Erythroblast (primary cell): ENCODE results near the gene RSPH6A.

Experiments
- DNase-seq, 2 experiments: peaks; one replicate each; lab custom pipeline; 2025; lab: John Stamatoyannopoulos, UW
- GATA1 ChIP-seq: IDR thresholded peaks from 2 replicates; pipeline ENCODE4 v1.6.1; 2011; ENCODE audit warnings: low read depth, mild to moderate bottlenecking, control low read depth, low read length, moderate library complexity
- POLR2A ChIP-seq: IDR thresholded peaks from 2 replicates; pipeline ENCODE4 v1.6.1; 2011; ENCODE audit warnings: mild to moderate bottlenecking, low read length

The RSPH6A gene

DNA sequence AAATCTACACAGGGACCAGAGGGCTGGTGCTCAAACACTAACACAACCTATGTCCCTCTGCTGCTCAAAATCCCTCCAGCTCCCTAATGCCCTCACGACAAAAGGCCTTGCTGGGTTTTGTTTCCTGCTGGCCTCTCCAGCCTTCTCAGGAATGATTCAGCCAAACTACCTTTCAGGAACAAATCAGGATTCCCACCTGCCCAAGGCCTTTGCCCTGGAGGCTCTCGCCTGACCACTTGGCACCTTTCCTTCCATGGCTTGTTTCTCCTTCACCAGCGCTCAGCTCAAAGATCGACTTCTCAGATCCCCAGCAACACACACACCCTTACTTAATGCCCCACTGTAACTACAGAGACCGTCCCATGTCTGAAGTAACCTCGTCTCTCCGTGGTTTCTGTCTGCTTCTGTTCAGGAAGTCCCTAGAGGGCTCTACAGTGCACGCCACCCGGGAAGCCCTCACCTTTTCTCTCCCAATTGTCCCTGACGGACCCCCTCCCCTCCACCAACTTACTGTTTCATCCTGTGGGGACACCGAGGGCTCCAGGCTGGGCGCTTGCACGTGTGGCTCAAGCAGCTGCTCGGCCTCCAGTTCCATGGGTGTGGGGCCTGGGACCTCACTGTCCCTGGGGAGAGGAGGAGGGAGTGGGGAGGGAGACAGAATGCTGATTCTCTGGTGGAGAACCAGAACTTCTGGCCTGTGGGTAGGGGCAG lies 42.8 kb downstream of the RSPH6A start:
- DNase-seq: no peak
- no peak for TF ChIP-seq GATA1
- no peak for TF ChIP-seq POLR2A

DNA sequence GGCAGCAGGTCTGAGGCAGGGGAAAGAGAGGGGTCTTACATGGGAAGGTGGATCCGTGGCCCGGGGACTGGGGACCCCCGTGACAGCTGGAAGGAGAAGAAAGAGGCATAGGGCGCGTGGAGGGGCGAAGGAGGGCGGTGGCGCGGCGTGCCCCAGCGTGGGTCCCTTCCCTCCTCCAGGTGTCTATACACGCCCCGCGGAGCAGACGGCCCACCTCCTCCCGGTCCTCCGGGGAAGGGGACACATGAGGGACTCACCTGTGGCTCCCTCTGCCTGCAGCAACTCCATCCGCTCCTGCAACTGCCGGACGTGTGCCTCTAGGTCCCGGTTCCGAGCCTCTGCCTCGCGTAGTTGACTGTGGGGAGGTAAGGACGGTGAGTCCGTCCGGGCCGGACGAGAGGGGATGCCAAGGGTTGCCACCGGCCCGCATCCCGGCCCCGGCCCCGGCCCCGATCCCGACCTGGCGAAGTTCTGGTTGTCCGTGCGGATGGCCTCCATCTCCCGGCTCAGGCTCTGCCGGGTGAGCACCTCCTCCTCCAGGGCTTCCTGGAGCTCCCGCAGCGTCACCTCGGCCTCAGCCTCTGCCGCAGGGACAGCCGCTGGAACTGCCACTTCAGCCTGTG lies 43.7 kb downstream of the RSPH6A start:
- no peak for DNase-seq
- TF ChIP-seq POLR2A (no peak), GATA1 (no peak)

DNA sequence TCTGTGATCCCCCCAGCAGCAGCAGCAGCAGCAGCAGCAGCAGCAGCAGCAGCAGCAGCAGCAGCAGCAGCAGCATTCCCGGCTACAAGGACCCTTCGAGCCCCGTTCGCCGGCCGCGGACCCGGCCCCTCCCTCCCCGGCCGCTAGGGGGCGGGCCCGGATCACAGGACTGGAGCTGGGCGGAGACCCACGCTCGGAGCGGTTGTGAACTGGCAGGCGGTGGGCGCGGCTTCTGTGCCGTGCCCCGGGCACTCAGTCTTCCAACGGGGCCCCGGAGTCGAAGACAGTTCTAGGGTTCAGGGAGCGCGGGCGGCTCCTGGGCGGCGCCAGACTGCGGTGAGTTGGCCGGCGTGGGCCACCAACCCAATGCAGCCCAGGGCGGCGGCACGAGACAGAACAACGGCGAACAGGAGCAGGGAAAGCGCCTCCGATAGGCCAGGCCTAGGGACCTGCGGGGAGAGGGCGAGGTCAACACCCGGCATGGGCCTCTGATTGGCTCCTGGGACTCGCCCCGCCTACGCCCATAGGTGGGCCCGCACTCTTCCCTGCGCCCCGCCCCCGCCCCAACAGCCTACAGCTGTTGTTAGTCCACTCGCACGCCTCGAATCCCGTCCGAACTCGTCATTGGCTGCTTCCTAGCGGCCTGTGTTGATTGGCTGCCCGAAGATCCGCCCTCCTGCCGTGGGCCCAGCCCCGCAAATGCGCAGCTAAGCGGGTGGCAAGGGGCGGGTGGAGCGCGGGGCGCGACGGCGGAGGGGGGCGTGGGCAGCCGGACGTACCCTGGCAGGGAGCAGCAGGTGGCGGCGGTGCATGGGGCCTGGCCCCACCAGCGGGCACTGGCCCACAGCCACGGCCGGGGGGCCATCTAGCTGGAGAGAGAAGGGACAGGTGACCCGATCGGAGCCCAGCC lies 44.7 kb downstream of the RSPH6A start:
- TF ChIP-seq GATA1: no peak
- peak; percentile 63 for TF ChIP-seq POLR2A
- peak; percentile 97 to 98 for DNase-seq

DNA sequence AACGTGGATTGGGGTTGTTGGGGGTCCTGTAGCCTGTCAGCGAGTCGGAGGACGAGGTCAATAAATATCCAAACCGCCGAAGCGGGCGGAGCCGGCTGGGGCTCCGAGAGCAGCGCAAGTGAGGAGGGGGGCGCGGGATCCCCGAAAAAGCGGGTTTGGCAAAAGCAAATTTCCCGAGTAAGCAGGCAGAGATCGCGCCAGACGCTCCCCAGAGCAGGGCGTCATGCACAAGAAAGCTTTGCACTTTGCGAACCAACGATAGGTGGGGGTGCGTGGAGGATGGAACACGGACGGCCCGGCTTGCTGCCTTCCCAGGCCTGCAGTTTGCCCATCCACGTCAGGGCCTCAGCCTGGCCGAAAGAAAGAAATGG lies 45.3 kb downstream of the RSPH6A start:
- TF ChIP-seq POLR2A: no peak
- no peak for TF ChIP-seq GATA1
- DNase-seq: peak; percentile 81 to 84

DNA sequence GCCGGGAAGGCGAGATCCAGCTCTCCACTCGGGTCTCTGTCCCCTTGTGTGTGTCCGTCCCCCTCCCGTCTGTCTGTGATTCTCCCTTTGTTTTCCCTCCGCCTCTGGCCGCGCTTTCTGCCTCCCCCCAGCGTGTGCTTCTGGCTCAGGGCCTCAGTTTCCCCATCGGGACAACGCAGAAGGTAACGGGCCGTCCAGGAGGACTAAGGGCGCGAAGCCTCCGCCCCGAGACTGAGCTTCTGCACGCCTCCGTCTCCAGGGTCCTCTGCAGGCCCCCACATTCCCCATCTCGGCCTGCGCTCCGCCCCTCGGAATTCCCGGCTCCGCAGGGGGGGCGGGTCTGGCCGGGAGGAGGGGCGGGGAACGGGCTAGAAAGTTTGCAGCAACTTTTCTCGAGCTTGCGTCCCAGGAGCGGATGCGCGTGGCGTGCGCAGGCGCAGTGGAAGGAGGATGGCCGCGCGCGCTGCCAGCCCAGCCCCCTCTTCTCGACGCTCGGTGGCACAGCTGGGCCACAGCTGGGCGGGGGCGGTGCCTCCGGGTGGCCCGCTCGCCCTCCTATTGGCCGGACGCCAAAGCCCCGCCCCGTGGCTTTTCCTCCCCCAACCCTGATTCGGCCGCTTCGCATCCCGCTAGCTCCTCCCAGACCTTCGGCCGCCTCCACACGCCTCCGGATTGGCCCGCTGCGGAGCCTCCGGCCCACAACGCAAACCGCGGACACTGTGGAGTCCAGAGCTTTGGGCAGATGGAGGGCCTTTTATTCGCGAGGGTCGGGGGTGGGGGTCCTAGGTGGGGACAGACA lies 45.9 kb downstream of the RSPH6A start, which contains the start of gene SIX5:
Gene SIX5 (minus strand): TSS at position 269 of the 799 bp plus-strand sequence. CDS start 408 bp downstream, outside the sequence.
- DNase-seq: peak; percentile 98 to 99
- TF ChIP-seq POLR2A (peak; percentile 42), GATA1 (no peak)

DNA sequence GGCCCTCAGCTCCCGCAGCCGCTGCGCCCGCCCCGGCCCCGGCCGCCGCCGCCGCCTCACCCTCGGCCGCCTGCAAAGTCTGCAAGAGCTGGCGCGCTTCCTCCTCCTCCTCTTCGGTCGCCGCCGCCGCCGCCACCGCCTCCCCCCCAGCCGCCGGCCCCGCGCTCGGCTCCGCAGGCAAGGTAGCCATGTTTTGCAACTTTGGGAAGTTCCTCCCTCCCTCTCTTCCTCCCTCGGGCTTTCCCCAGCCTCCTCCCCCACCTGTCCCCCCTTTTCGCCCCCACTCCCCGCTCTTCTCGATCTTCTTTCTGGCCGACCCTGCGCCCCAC lies 46.5 kb downstream of the RSPH6A start:
- TF ChIP-seq POLR2A: no peak
- TF ChIP-seq GATA1: no peak
- peak; percentile 70 to 72 for DNase-seq

DNA sequence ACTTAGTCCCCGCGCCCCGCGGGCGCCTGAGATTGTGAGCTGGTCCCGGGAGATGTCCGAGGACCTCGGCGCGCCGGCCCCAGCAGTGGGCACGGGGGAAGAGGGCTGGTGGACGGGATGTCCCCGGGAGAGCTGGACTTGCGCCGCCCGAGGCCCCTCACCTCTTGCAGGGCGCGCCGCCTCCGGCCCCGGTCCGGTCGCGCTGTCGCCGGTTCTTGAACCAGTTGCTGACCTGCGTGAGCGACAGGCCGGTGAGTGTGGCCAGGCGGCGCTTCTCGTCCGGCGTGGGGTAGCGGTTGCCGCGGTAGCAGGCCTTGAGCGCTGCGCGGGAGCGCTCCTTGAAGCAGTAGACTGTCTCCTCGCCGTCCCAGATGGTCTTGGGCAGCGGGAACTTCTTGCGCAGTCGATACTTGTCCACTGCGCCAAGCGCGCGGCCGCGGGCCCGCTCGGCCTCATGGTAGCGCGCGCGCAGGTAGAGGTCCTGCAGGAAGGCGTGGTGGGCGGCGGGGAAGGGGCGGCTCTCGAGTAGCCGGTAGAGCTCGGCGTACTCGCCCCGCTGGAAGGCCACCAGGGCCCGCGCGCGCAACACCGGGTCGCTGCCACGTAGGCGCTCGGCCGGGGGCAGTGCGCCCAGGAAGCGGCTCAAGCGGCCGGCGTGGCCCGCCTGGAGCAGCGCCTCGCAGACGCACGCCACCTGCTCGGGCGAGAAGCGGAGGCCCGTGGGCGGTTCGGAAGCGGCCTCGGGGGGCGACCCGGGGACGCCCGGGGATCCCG lies 47.0 kb downstream of the RSPH6A start:
- DNase-seq: peak; percentile 66 to 70

DNA sequence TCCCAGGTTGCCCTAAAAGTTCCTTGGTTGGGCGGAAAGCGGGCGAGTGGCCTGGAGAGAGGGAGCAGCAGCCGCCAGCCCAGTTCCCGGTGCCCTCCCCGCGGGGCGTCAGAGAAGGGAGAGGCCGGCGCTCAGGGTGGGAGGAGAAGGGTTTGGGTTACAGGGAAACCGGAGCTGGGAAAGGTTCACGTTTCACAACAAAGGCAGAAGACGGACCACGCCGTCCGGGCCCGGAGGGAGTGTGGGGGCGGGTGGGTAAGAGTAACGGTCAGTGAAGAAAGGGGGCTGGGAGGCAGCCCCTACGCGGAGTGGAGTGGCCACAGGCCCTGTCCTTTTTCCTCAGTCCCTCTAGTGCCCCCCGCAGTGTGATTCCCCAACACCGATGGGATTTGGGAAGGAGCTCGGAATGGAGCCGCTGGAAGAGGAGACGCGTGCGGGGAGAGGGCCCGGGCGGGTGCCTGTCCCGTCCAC lies 47.7 kb downstream of the RSPH6A start:
- no peak for TF ChIP-seq GATA1
- no peak for TF ChIP-seq POLR2A
- no peak for DNase-seq

More for the DNA sequence above, 47.0 kb downstream of the RSPH6A start:
- TF ChIP-seq GATA1 (no peak), POLR2A (no peak)

DNA sequence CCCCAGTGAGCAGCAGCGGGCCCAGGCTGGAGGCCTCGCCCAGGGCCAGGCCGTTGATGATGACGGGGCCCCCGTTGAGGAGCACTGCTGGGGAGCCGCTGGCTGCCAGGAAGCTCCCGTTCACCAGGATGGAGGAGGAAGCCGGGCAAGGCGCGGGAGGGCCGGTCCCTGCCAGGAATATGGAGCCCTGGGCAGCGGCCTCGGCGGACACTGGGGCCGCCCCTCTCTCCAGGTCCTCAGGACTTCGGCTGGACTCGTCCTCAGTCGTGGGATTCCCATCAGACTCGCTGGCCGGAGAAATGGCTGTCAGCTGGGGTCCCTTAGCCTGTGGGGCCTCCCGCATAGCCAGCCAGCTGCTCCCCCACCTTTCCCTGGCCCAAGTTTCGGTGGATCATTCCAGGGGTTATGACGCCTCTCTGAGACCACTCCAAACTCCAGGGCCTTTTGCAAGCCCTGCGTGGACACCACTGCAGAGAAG lies 48.2 kb downstream of the RSPH6A start:
- no peak for TF ChIP-seq POLR2A
- no peak for TF ChIP-seq GATA1
- no peak for DNase-seq

DNA sequence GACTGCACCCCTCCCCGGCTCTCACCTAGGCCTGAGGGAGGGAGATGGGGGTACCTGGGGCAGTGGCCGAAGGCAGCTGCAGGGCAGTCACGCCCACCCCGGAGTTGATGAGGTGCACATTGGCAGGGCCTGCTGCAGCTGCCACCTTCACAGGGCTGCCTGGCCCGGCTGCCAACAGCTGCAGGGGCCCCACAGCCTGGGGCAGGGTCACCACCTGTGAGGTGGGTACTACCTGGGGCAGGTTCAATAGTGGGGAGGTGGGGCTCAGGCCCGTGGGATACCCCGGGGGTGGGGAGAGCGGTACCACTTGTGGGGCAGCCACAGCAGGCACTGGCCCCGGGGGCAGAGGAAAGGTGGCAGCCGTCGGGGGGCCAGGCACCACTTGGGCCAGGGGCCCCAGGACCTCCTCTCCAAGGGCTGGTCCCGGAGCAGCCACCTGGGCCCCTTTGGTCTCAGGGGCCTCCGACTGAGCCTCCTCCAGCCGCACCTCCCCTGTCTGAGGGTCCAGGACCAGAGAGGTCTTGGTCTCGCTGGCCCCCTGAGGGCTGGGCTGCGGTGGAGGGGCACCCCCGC lies 48.7 kb downstream of the RSPH6A start:
- TF ChIP-seq POLR2A (no peak), GATA1 (no peak)
- no peak for DNase-seq

DNA sequence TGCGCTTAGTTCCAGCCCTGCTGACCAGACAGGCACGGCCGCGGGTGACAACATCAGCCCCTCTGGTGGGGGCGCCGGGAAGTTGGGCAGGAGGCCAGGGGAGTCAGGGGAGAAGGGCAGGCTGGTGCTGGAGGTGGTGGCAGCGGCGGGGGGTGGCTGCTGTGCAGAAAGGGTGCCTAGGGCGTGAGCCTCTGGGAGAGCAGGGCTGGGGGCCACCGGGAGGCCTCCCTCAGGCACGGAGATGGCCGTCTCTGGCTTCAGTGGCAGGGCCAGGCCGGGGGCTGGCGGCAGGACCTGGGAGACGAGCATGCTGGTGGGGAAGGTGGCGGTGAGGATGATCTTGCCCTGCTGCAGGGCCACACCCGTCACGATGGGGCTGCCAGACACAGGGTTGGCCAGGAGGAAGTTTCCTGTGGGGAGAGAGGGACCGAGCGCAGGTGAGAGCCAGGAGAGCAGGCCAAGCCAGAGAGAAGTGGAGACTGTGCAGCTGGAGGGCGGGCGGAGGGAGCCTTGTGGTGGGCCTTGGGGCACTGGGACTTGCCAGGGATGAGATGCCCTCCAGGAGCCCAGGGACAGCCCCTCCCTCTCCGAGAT lies 49.3 kb downstream of the RSPH6A start:
- no peak for TF ChIP-seq GATA1
- no peak for TF ChIP-seq POLR2A
- no peak for DNase-seq
